ENCODE data around the gene TINCR. TPM values are rescaled to one million over a fixed set of nuclear protein-coding genes. Genes with fewer than 3 reads are reported as not detected.

The TINCR gene
- polyA plus RNA-seq, 1 of the 3 experiments (the other 2 are of a cell fraction) = 0.02 TPM

- TF ChIP-seq SMC3 (IDR thresholded peaks at IDR 0.05; ENCODE audit: low read depth, low read length) (no peak), MEF2A (IDR thresholded peaks at IDR 0.05; ENCODE audit: borderline replicate concordance, low read depth) (no peak), GATA2 (CRISPR knock-in tag; IDR thresholded peaks at IDR 0.05) (no peak), GABPA (IDR thresholded peaks at IDR 0.05; ENCODE audit: low read depth) (no peak), RAD21 (IDR thresholded peaks at IDR 0.05; ENCODE audit: low read length) (no peak), FOXM1 (IDR thresholded peaks at IDR 0.05; ENCODE audit: low read depth) (no peak), ZBTB33 (IDR thresholded peaks at IDR 0.05; ENCODE audit: borderline replicate concordance, low read depth) (no peak), SIN3A (IDR thresholded peaks at IDR 0.05; ENCODE audit: borderline replicate concordance, low read depth, low read length) (no peak), EZH2phosphoT487 (IDR thresholded peaks at IDR 0.05; ENCODE audit: borderline replicate concordance, low read depth) (no peak)
Measured at GRCh38 chr19:5530701-5531100, 37.1 kb downstream of the TINCR start (continued).

- no peak overlapping the region for H3K27ac ChIP-seq (ENCODE audit: low read depth in 2 of 2, low read length in 1 of 2)
- POLR2A ChIA-PET = no interaction called here
Measured at GRCh38 chr19:5526691-5527090, 41.1 kb downstream of the TINCR start.

GRCh38 chr19:5524081-5524480 is 43.7 kb downstream of the TINCR start:
- POLR2A ChIA-PET = no interaction called here
- Histone ChIP-seq H3K9ac (no peak overlapping the region), H3F3A (replicated peaks; ENCODE audit: insufficient read depth) (no peaks in the 10 kb centered on the region), H3K4me1 (ENCODE audit: control insufficient read depth in 1 of 2, insufficient read depth in 2 of 2, low read depth in 1 of 2, low read length in 1 of 2) (no peaks in the 10 kb centered on the region), H2AFZ (ENCODE audit: low read depth) (no peak overlapping the region), H3K27me3 (ENCODE audit: insufficient read depth) (no peaks in the 10 kb centered on the region; the same call in 1 of the 2 replicates), H3K27ac (ENCODE audit: low read depth in 2 of 2, low read length in 1 of 2) (no peak overlapping the region), H3K36me3 (replicated peaks in 1 of 2; ENCODE audit: control insufficient read depth in 1 of 2, insufficient read depth in 2 of 2, low read length in 1 of 2) (no peaks in the 10 kb centered on the region), H4K20me1 (ENCODE audit: insufficient read depth) (no peaks in the 10 kb centered on the region), H3K4me3 (ENCODE audit: low read depth in 2 of 2, low read length in 1 of 2) (no peak overlapping the region), H3K4me2 (no peak overlapping the region), H3K9me3 (no peaks in the 10 kb centered on the region), H3K9me2 (no peaks in the 10 kb centered on the region), H3K79me2 (ENCODE audit: insufficient read depth) (no peaks in the 10 kb centered on the region)
- 49% methylated on average over 5 of the region's 6 CpGs for WGBS (ENCODE audit: low lambda C conversion rate)
- CTCF ChIA-PET = interaction anchor here (0.9 to 1.7 kb wide), 6 partner anchors 11 to 24 kb away, joined by 3 to 13 read pairs (median 4); no protein-coding TSS in a partner anchor
- DNase-seq = no peak
- no peak for TF ChIP-seq MXI1 (IDR thresholded peaks at IDR 0.05; ENCODE audit: low read depth, low read length)
- no peak for TF ChIP-seq TCF12 (IDR thresholded peaks at IDR 0.05)
- TF ChIP-seq GABPA (IDR thresholded peaks at IDR 0.05; ENCODE audit: low read depth) = no peak
- TF ChIP-seq YY1 (IDR thresholded peaks at IDR 0.05; ENCODE audit: low read depth) = no peak
- TF ChIP-seq SMC3 (IDR thresholded peaks at IDR 0.05; ENCODE audit: low read depth, low read length) = no peak
- TF ChIP-seq PBX3 (IDR thresholded peaks at IDR 0.05) = no peak
- no peak for TF ChIP-seq GATA2 (CRISPR knock-in tag; IDR thresholded peaks at IDR 0.05)
- no peak for TF ChIP-seq FOXJ3 (CRISPR knock-in tag; IDR thresholded peaks at IDR 0.05)
- TF ChIP-seq MAX (IDR thresholded peaks at IDR 0.05; ENCODE audit: low read depth) = no peak

More at GRCh38 chr19:5526691-5527090, 41.1 kb downstream of the TINCR start:
- H3K4me1 ChIP-seq (ENCODE audit: control insufficient read depth in 1 of 2, insufficient read depth in 2 of 2, low read depth in 1 of 2, low read length in 1 of 2) = no peaks in the 10 kb centered on the region
- no peak overlapping the region for H3K4me2 ChIP-seq
- no peaks in the 10 kb centered on the region for H3K79me2 ChIP-seq (ENCODE audit: insufficient read depth)
- no peaks in the 10 kb centered on the region for H4K20me1 ChIP-seq (ENCODE audit: insufficient read depth)
- no peaks in the 10 kb centered on the region for H3K9me3 ChIP-seq
- no peaks in the 10 kb centered on the region for H3K9me2 ChIP-seq
- TF ChIP-seq MEF2A (IDR thresholded peaks at IDR 0.05; ENCODE audit: borderline replicate concordance, low read depth) (no peak), MXI1 (IDR thresholded peaks at IDR 0.05; ENCODE audit: low read depth, low read length) (no peak), YY1 (IDR thresholded peaks at IDR 0.05; ENCODE audit: low read depth) (no peak)
- CTCF ChIA-PET = interaction anchor here (1.2 kb wide), 1 partner anchor 37 kb away, joined by 3 read pairs; no protein-coding TSS in a partner anchor
- DNase-seq = no peak
- 18% methylated on average over 5 of the region's 6 CpGs for WGBS (ENCODE audit: low lambda C conversion rate)
- no peak overlapping the region for H2AFZ ChIP-seq (ENCODE audit: low read depth)
- no peak overlapping the region for H3K4me3 ChIP-seq (ENCODE audit: low read depth in 2 of 2, low read length in 1 of 2)
- no peaks in the 10 kb centered on the region for H3F3A ChIP-seq (replicated peaks; ENCODE audit: insufficient read depth)
- H3K9ac ChIP-seq = no peak overlapping the region
- no peaks in the 10 kb centered on the region; the same call in 1 of the 2 replicates for H3K27me3 ChIP-seq (ENCODE audit: insufficient read depth)
- no peaks in the 10 kb centered on the region for H3K36me3 ChIP-seq (replicated peaks in 1 of 2; ENCODE audit: control insufficient read depth in 1 of 2, insufficient read depth in 2 of 2, low read length in 1 of 2)
